Thyroid gland (tissue), 4 donors: Measurements from ENCODE around the gene ITM2B.

Experiments
- POLR2A ChIP-seq, 2 donors: fragments of 450-650 bp; IDR thresholded peaks; one replicate each; pipeline ENCODE4 v1.6.1; 2017; ENCODE audit warnings: antibody characterized with exemption in 2 of 2, mild to moderate bottlenecking in 2 of 2, moderate library complexity in 1 of 2
- TF ChIP-seq, protein P1 (sequence below), 6 experiments: fragments of 200-600 bp in 3 of 6; fragments of 450-650 bp in 3 of 6; sonication (generic) in 3 of 6; IDR thresholded peaks; one replicate each; pipeline ENCODE4 v1.5.1; 2016 to 2019; ENCODE audit warnings: antibody characterized with exemption in 6 of 6, mild to moderate bottlenecking in 2 of 6, inconsistent platforms in 1 of 6, moderate library complexity in 1 of 6

DNA sequence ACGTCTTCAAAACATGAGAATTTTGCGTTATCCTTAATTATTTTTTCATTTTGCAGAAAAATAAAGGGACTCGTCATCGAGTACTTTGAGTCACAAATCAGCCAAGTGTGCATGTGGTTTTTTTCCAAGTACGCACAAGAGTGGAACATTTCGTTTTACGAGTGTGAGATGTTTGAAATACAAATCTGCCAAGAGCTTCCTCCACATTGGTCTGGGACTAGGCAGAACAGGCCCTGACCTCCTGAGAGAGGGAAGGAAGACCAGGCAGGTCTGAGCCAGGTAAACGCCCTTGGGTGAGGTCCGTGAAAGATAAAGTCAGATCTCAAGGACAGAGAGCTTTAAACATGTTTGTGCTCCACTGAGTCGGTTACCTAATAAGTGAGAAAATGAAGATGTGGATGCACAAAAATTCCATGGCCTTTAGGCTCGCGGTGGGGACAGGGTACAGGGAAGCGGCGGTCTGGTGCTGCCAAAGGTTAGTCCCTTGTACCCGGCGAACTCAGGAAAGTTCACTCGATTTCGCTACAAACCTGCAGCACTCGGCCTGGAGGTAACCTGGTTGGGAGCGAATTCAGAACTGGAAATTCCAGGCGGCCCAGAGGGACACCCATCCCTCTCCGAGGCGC is 473 bp upstream of the ITM2B start:
- TF ChIP-seq, protein P1, sequence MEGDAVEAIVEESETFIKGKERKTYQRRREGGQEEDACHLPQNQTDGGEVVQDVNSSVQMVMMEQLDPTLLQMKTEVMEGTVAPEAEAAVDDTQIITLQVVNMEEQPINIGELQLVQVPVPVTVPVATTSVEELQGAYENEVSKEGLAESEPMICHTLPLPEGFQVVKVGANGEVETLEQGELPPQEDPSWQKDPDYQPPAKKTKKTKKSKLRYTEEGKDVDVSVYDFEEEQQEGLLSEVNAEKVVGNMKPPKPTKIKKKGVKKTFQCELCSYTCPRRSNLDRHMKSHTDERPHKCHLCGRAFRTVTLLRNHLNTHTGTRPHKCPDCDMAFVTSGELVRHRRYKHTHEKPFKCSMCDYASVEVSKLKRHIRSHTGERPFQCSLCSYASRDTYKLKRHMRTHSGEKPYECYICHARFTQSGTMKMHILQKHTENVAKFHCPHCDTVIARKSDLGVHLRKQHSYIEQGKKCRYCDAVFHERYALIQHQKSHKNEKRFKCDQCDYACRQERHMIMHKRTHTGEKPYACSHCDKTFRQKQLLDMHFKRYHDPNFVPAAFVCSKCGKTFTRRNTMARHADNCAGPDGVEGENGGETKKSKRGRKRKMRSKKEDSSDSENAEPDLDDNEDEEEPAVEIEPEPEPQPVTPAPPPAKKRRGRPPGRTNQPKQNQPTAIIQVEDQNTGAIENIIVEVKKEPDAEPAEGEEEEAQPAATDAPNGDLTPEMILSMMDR (IDR thresholded peaks at IDR 0.05): no peak
- TF ChIP-seq POLR2A (IDR thresholded peaks at IDR 0.05): peak in 1 of 2 donors; percentile 67
